Kidney (tissue), 14 donors: Measurements from ENCODE around the gene DENND4C. TPM values are rescaled to one million over a fixed set of nuclear protein-coding genes. Genes with fewer than 3 reads are reported as not detected.
A peak's percentile ranks its signal among the peaks of the same experiment; 100 is the strongest.

Experiments
- DNase-seq, 5 donors: peaks; one replicate each; pipeline ENCODE4 v3.0.0-alpha.2; 2013 to 2020
- FAIRE-seq: peaks from 2 replicates; lab custom pipeline; 2012; peaks lifted over from hg19 to GRCh38; lab: Jason Lieb, UNC
- H3K27ac ChIP-seq, 2 donors: one replicate each; pipeline ENCODE4 v1.7.0; 2013; ENCODE audit warnings: low read depth in 2 of 2, low read length in 2 of 2, inconsistent platforms in 1 of 2
- H3K27me3 ChIP-seq: one replicate; pipeline ENCODE4 v1.7.1; 2013; ENCODE audit warnings: low read length, inconsistent platforms; ENCODE audit not compliant: control insufficient read depth, insufficient read depth
- H3K36me3 ChIP-seq, 3 donors: one replicate each; pipeline versions ENCODE4 v1.7.0 to v1.7.1; 2013; ENCODE audit warnings: low read length in 3 of 3, control low read depth in 1 of 3, inconsistent platforms in 1 of 3; ENCODE audit not compliant: insufficient read depth in 3 of 3, control insufficient read depth in 2 of 3
- H3K4me1 ChIP-seq, 3 donors: one replicate each; pipeline versions ENCODE4 v1.7.0 to v1.7.1; 2013; ENCODE audit warnings: low read length in 3 of 3, inconsistent platforms in 1 of 3, low read depth in 1 of 3; ENCODE audit not compliant: control insufficient read depth in 2 of 3, insufficient read depth in 2 of 3
- H3K4me3 ChIP-seq, 3 donors: one replicate each; pipeline versions ENCODE4 v1.7.0 to v1.8.1; 2013; ENCODE audit warnings: low read length in 3 of 3, control low read depth in 1 of 3, inconsistent platforms in 1 of 3
- H3K9ac ChIP-seq, 3 donors: one replicate each; pipeline versions ENCODE4 v1.7.0 to v1.7.1; 2013; ENCODE audit warnings: low read length in 3 of 3, control low read depth in 1 of 3, inconsistent platforms in 1 of 3
- H3K9me3 ChIP-seq, 3 donors: one replicate each; pipeline versions ENCODE4 v1.7.0 to v1.7.1; 2013; ENCODE audit warnings: low read length in 3 of 3, control low read depth in 1 of 3, inconsistent platforms in 1 of 3; ENCODE audit not compliant: control insufficient read depth in 2 of 3, insufficient read depth in 1 of 3
- intact Hi-C: fragments of 100-400 bp; cut with DNase I; formaldehyde crosslinking; loops from one replicate; pipeline ENCODE4 v1.11.1; 2022
- polyA plus RNA-seq: library from polyadenylated mRNA; stranded (reverse); fragments of 350-450 nt; fragmentation: Illumina TruSeq; extraction: RNeasy Lipid Tissue Mini Kit (QIAGEN cat#74804); gene quantifications from one replicate; pipeline ENCODE4 v1.2.3, GENCODE V29; 2014; ENCODE audit warnings: low read depth, low replicate concordance; ENCODE audit not compliant: insufficient read depth
- total RNA-seq: library from RNA; stranded (reverse); fragmentation: NEBNext Ultra II Directional; extraction: Animal tissue kit (Norgen Biotek cat#: 25700); gene quantifications from one replicate; pipeline ENCODE4 v1.2.1, GENCODE V29; 2021
- TF ChIP-seq, protein P1 (sequence below): IDR thresholded peaks from 3 replicates; pipeline ENCODE4 v1.5.1; 2012; ENCODE audit warnings: mild to moderate bottlenecking, moderate library complexity, borderline replicate concordance; ENCODE audit not compliant: insufficient read depth; ENCODE audit errors: extremely low read depth
- donor health status: control.
- donor health status: control.
- donor health status: control.
- donor health status: control.
- donor health status: control.
- donor health status: DM: yes; HTN: yes; CAD: no.
- donor health status: Normal renal cell carcinoma (clear cell type).

Gene DENND4C
- total and polyA plus RNA-seq, 2 donors from 2014 or later: 6.2 to 59.5 TPM

DNA sequence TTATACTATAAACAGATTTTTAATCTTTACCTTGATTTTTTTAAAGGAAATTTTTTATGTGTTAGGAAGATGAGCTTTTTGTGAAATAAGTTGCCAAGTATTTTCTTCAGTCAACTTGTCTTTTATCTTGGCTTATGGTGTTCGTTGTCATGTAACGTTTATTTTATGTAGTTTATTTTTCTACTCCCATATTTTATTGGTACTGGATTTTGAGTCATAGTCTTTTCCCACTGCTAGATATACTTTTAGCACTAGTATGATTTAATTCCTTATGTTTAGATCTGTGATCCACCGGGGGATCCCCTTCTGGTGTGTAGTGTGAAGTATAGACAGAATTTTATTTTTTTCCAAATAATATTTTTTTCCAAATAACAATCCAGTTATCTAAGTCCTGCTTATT, 54.2 kb downstream of the DENND4C start:
- no peak overlapping the region for H3K9ac ChIP-seq
- H3K27ac ChIP-seq: no peak overlapping the region
- no peak overlapping the region for H3K4me3 ChIP-seq
- intact Hi-C loops: no loop called here
- DNase-seq: no peak
- H3K27me3 ChIP-seq: no peaks in the 10 kb centered on the region
- peaks cover 0 to 5% (median 3%) of the 10 kb centered on the region in 3 donors for H3K36me3 ChIP-seq
- FAIRE-seq: no peak
- TF ChIP-seq, protein P1, sequence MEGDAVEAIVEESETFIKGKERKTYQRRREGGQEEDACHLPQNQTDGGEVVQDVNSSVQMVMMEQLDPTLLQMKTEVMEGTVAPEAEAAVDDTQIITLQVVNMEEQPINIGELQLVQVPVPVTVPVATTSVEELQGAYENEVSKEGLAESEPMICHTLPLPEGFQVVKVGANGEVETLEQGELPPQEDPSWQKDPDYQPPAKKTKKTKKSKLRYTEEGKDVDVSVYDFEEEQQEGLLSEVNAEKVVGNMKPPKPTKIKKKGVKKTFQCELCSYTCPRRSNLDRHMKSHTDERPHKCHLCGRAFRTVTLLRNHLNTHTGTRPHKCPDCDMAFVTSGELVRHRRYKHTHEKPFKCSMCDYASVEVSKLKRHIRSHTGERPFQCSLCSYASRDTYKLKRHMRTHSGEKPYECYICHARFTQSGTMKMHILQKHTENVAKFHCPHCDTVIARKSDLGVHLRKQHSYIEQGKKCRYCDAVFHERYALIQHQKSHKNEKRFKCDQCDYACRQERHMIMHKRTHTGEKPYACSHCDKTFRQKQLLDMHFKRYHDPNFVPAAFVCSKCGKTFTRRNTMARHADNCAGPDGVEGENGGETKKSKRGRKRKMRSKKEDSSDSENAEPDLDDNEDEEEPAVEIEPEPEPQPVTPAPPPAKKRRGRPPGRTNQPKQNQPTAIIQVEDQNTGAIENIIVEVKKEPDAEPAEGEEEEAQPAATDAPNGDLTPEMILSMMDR: no peak
- H3K4me1 ChIP-seq: no peaks in the 10 kb centered on the region
- H3K9me3 ChIP-seq: no peaks in the 10 kb centered on the region

DNA sequence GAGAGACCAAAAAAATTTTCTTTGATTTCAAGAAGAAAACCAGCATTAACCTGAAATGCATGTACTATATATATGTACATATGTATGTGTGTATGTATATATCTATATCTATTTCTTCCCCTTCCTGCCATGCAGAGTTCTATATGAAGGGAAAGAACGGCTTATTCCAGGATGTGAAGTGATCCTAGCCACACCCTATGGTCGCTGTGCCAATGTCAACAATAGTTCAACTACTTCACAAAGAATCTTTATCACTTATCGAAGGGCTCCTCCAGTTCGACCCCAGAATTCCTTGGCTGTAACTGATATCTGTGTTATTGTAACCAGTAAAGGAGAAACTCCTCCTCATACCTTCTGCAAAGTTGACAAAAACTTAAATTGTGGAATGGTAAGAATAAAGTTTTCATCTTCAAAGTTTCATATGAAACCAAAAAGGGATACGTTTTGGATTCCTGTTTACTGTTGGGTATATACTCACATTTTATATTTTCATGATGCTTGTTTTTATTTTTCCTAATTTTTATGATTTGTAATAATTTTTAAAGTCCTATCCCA, 56.2 kb downstream of the DENND4C start:
- no peak overlapping the region for H3K27ac ChIP-seq
- DNase-seq (peak in 2 of 5 donors; percentile 5 to 16), FAIRE-seq (no peak)
- no peaks in the 10 kb centered on the region for H3K4me1 ChIP-seq
- H3K9me3 ChIP-seq: no peaks in the 10 kb centered on the region
- no peaks in the 10 kb centered on the region for H3K27me3 ChIP-seq
- no peak overlapping the region for H3K9ac ChIP-seq
- TF ChIP-seq, protein P1: no peak
- H3K4me3 ChIP-seq: no peak overlapping the region
- intact Hi-C loops: no loop called here
- H3K36me3 ChIP-seq: peaks cover 0 to 5% (median 3%) of the 10 kb centered on the region in 3 donors

DNA sequence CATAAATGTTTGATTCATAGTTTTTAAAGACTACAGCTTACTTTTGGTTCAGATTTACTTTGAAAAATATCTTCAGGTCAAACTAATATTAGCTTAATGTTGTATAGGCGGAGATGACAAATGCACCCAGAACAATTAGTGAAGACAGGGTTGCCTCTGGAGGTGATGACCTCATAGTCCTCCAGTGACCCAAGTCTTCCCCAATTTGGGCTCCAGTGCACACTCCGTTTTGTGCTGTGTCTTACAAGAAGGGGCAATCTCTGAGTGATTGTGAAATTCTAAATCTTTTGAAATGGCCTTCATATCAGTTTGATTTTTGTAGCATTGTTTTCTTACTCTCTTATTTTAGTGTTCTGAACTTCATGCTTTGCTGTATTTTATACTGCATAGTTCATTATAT, 57.6 kb downstream of the DENND4C start:
- FAIRE-seq (no peak), DNase-seq (no peak)
- Histone ChIP-seq H3K4me1 (no peaks in the 10 kb centered on the region), H3K27me3 (no peaks in the 10 kb centered on the region), H3K36me3 (peaks cover 0 to 5% (median 3%) of the 10 kb centered on the region in 3 donors), H3K9me3 (no peaks in the 10 kb centered on the region), H3K9ac (no peak overlapping the region), H3K4me3 (no peak overlapping the region), H3K27ac (no peak overlapping the region)
- TF ChIP-seq, protein P1: no peak
- intact Hi-C loops: no loop called here

GRCh38 chr9:19290103-19290502, 59.6 kb downstream of the DENND4C start:
- H3K27ac ChIP-seq: no peak overlapping the region
- no peaks in the 10 kb centered on the region for H3K4me1 ChIP-seq
- intact Hi-C loops: no loop called here
- H3K9ac ChIP-seq: no peak overlapping the region
- no peaks in the 10 kb centered on the region for H3K9me3 ChIP-seq
- TF ChIP-seq, protein P1: no peak
- H3K4me3 ChIP-seq: no peak overlapping the region
- FAIRE-seq (no peak), DNase-seq (no peak)
- H3K27me3 ChIP-seq: no peaks in the 10 kb centered on the region
- H3K36me3 ChIP-seq: peaks cover 0 to 9% (median 3%) of the 10 kb centered on the region in 3 donors
